Activated B cell treated with CpG ODN at 0.5 μM for 24 hours (primary cell): ENCODE results near the gene C10orf143. TPM values are rescaled to one million over a fixed set of nuclear protein-coding genes. Genes with fewer than 3 reads are reported as not detected.

Experiments used
- ATAC-seq: fragments of 200-7000 bp; cut with Tn5 transposase; one replicate; pipeline ENCODE4 v1.10.0; 2021; ENCODE audit warnings: low read depth, mild to moderate bottlenecking, moderate library complexity
- CTCF ChIA-PET: fragments of 350-600 bp; sonication (Branson Sonifier 250); formaldehyde crosslinking; loops from one replicate; lab custom pipeline; 2021; ENCODE audit warnings: antibody characterized with exemption; lab: Charles Lee
- POLR2A ChIA-PET: fragments of 350-600 bp; sonication (Branson Sonifier 250); formaldehyde crosslinking; loops from one replicate; lab custom pipeline; 2021; ENCODE audit warnings: antibody characterized with exemption; lab: Charles Lee
- DNase-seq: peaks from one replicate; pipeline ENCODE4 v3.0.0; 2022
- H3K27ac Mint-ChIP-seq: one replicate; pipeline ENCODE4 v1.8.0; 2020; ENCODE audit warnings: mixed read lengths
- H3K27me3 Mint-ChIP-seq: one replicate; pipeline ENCODE4 v1.8.0; 2021; ENCODE audit warnings: mixed read lengths
- H3K36me3 Mint-ChIP-seq: one replicate; pipeline ENCODE4 v1.8.0; 2021; ENCODE audit warnings: low read depth, mixed read lengths
- H3K4me1 Mint-ChIP-seq: one replicate; pipeline ENCODE4 v1.8.0; 2021; ENCODE audit warnings: mixed read lengths
- H3K4me3 Mint-ChIP-seq: one replicate; pipeline ENCODE4 v1.8.0; 2020; ENCODE audit warnings: mild to moderate bottlenecking, mixed read lengths
- H3K9me3 Mint-ChIP-seq: one replicate; pipeline ENCODE4 v1.8.0; 2020; ENCODE audit warnings: mixed read lengths
- intact Hi-C: fragments of 100-400 bp; cut with micrococcal nuclease; formaldehyde crosslinking; loops from one replicate; pipeline ENCODE4 v1.15.1; 2024
- total RNA-seq: library from RNA; stranded (reverse); gene quantifications from 2 replicates; pipeline ENCODE4 v1.2.3, GENCODE V29; 2022
- TF ChIP-seq, protein P1 (sequence below): fragments of 200-600 bp; IDR thresholded peaks from one replicate; pipeline ENCODE4 v1.8.0; 2022; ENCODE audit warnings: antibody characterized with exemption, mild to moderate bottlenecking

Gene C10orf143
- total RNA-seq, 1 donor from 2014 or later = 10.1 TPM

GRCh38 chr10:130029209-130029608 is 81.4 kb downstream of the C10orf143 start:
- no peaks in the 10 kb centered on the region for H3K9me3 Mint-ChIP-seq

DNA sequence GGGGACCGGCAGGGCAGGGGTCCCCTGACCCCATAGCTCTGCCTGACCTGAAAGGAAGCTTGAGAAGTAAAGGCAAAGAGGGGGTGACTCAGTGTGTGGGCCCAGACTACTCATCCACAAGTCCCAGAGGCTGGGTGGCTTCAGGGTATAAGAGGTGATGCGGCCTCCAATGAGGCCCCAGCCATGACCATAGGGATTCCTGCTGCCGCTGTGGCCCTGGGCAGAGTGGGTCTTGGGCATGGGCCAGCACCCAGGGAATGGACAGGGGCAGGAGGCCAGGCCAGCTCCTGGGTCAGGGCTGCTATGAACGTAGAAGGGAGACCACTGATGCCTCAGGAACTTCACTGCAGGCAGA is 82.2 kb downstream of the C10orf143 start:
- Mint-ChIP-seq H3K4me3 (no peak overlapping the region), H3K36me3 (no peaks in the 10 kb centered on the region), H3K27ac (no peak overlapping the region), H3K27me3 (no peaks in the 10 kb centered on the region), H3K4me1 (no peaks in the 10 kb centered on the region), H3K9me3 (no peaks in the 10 kb centered on the region)
- ATAC-seq (no peak), DNase-seq (no peak)
- TF ChIP-seq, protein P1, sequence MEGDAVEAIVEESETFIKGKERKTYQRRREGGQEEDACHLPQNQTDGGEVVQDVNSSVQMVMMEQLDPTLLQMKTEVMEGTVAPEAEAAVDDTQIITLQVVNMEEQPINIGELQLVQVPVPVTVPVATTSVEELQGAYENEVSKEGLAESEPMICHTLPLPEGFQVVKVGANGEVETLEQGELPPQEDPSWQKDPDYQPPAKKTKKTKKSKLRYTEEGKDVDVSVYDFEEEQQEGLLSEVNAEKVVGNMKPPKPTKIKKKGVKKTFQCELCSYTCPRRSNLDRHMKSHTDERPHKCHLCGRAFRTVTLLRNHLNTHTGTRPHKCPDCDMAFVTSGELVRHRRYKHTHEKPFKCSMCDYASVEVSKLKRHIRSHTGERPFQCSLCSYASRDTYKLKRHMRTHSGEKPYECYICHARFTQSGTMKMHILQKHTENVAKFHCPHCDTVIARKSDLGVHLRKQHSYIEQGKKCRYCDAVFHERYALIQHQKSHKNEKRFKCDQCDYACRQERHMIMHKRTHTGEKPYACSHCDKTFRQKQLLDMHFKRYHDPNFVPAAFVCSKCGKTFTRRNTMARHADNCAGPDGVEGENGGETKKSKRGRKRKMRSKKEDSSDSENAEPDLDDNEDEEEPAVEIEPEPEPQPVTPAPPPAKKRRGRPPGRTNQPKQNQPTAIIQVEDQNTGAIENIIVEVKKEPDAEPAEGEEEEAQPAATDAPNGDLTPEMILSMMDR = no peak
- ChIA-PET POLR2A (no interaction called here), CTCF (no interaction called here)
- intact Hi-C loops = no loop called here

More at GRCh38 chr10:130029209-130029608, 81.4 kb downstream of the C10orf143 start:
- DNase-seq (no peak), ATAC-seq (no peak)
- H3K36me3 Mint-ChIP-seq = no peaks in the 10 kb centered on the region
- intact Hi-C loops = no loop called here
- TF ChIP-seq, protein P1 = no peak
- ChIA-PET CTCF (no interaction called here), POLR2A (no interaction called here)
- no peak overlapping the region for H3K4me3 Mint-ChIP-seq
- no peaks in the 10 kb centered on the region for H3K4me1 Mint-ChIP-seq
- H3K27ac Mint-ChIP-seq = no peak overlapping the region
- H3K27me3 Mint-ChIP-seq = peaks cover 4% of the 10 kb centered on the region

DNA sequence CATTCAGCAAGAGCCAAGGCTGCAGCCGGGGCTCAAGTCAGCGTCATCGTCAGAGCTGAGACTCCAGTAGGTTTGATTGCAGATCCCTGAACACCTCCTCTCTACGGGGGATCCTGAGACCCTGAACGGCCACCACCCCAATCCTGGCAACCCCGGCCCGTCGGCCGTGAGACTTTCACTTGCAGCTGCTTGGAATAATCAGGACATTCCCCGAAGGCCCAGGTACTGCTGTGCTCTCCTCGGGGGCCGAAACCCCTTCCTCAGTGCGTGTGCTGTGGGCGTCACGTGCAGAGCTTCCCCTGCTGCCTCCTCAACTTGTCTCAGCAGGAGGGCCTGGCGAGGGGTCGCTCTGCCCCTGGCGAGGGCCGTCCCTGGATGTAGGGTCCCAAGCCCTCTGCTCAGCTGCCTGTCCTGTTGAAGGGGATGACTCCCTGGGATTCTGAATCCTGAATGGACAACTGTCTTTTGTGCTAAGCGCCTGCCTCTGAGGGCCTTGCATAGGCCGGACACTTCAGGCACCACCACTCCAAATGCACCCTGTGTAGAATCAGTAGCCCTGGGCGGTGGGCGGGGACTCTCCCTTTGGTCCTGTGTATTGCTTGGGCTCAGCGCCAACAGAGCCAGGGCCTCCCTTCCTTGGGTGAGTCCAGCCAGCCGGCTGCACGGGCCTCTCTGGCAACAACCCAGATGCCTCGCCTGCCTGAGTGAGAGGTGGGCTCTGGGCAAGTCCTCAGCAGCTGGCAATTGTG is 82.7 kb downstream of the C10orf143 start:
- CTCF ChIA-PET = no interaction called here
- POLR2A ChIA-PET = no interaction called here
- Mint-ChIP-seq H3K4me3 (no peak overlapping the region), H3K9me3 (no peaks in the 10 kb centered on the region), H3K4me1 (no peaks in the 10 kb centered on the region), H3K36me3 (no peaks in the 10 kb centered on the region), H3K27me3 (no peaks in the 10 kb centered on the region), H3K27ac (no peak overlapping the region)
- intact Hi-C loops = no loop called here
- no peak for DNase-seq
- no peak for ATAC-seq
- TF ChIP-seq, protein P1 = no peak

DNA sequence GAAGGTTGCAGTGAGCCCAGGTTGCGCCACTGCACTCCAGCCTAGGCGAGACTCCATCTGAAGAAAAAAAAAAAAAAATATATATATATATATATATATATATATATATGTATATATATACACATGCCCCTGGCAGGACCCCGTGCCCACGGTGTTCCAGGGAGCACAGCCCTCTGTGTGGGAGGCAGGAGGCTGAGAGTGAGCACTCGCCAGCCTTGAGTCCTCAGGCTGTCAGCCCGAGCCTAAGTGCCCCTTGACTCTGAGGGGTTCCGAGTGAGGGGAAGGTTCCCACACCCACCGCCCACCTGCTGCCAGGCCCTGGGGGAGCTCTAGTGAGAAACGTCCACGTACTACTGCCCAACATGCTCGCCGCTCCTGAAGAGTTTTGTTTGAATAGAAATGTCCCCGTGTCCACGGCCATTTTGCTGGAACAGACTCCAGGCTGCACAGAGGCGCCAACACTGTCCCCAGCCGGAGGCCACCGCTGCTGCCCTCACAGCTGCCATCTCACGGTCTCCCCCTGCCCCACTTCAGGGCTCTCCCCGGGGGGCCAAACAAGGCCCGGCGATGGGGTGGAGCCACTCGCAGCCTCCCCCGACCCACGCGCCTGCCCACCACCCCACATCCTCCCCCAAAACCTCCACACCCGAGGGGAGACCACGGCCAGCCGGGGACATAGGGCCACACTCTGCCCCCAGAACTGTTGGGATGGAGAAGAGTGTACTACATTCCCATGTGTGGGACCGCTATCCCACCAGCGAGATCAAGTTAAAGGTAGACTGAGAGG is 83.8 kb downstream of the C10orf143 start:
- DNase-seq (no peak), ATAC-seq (no peak)
- no peaks in the 10 kb centered on the region for H3K36me3 Mint-ChIP-seq
- TF ChIP-seq, protein P1 = no peak
- intact Hi-C loops = no loop called here
- H3K9me3 Mint-ChIP-seq = no peaks in the 10 kb centered on the region
- ChIA-PET POLR2A (no interaction called here), CTCF (no interaction called here)
- H3K27me3 Mint-ChIP-seq = no peaks in the 10 kb centered on the region
- H3K4me3 Mint-ChIP-seq = no peak overlapping the region
- H3K27ac Mint-ChIP-seq = no peak overlapping the region
- H3K4me1 Mint-ChIP-seq = no peaks in the 10 kb centered on the region

- Mint-ChIP-seq H3K9me3 (no peaks in the 10 kb centered on the region), H3K36me3 (no peaks in the 10 kb centered on the region), H3K27ac (no peak overlapping the region), H3K27me3 (no peaks in the 10 kb centered on the region), H3K4me3 (no peak overlapping the region), H3K4me1 (no peaks in the 10 kb centered on the region)
- no peak for ATAC-seq
- ChIA-PET CTCF (no interaction called here), POLR2A (no interaction called here)
- intact Hi-C loops = no loop called here
- TF ChIP-seq, protein P1 = no peak
- no peak for DNase-seq
Observed at GRCh38 chr10:130025811-130026485, 84.7 kb downstream of the C10orf143 start.
